ENCODE results near the gene CDC6. TPM values are rescaled to one million over a fixed set of nuclear protein-coding genes. Genes with fewer than 3 reads are reported as not detected.
A peak's percentile ranks its signal among the peaks of the same experiment; 100 is the strongest.

The CDC6 gene
- total RNA-seq, 6 experiments from 2014 or later: 0.42 to 9.1 (median 3.1) TPM

- Histone ChIP-seq H3K4me1 (peaks cover 0 to 73% (median 39%) of the 10 kb centered on the region in 4 donors), H3K36me3 (no peaks in the 10 kb centered on the region), H3K4me3 (peak overlapping the region; percentile 93 to 100 (median 100)), H3K27ac (peak overlapping the region; percentile 88 to 94 (median 89)), H3K27me3 (no peaks in the 10 kb centered on the region), H3K9me3 (no peaks in the 10 kb centered on the region)
- TF ChIP-seq CTCF (IDR thresholded peaks at IDR 0.05) (no peak), POLR2A (IDR thresholded peaks at IDR 0.05) (peak; percentile 80)
- DNase-seq (peak; percentile 96 to 97 (median 97)), ATAC-seq (peak; percentile 82 to 95 (median 90))
- WGBS (ENCODE audit: insufficient coverage, low coverage, low lambda C conversion rate, missing lambda C conversion rate): 0% methylated on average over 27 of the region's 70 CpGs
- intact Hi-C loops (cut with DNase I): no loop called here
Measured at GRCh38 chr17:40317880-40318829, 30.5 kb downstream of the CDC6 start.

- DNase-seq: peak; percentile 29 to 59 (median 53)
- Histone ChIP-seq H3K4me1 (peaks cover 0 to 66% (median 36%) of the 10 kb centered on the region in 4 donors), H3K27ac (peak overlapping the region; percentile 88 to 94 (median 89)), H3K36me3 (no peaks in the 10 kb centered on the region), H3K27me3 (no peaks in the 10 kb centered on the region), H3K4me3 (peak overlapping the region; percentile 93 to 100 (median 100)), H3K9me3 (no peaks in the 10 kb centered on the region)
- intact Hi-C loops (cut with DNase I): no loop called here
- TF ChIP-seq POLR2A (IDR thresholded peaks at IDR 0.05) (no peak), CTCF (IDR thresholded peaks at IDR 0.05) (no peak)
- ATAC-seq: no peak
- 4% methylated on average over 5 of the region's 13 CpGs for WGBS (ENCODE audit: insufficient coverage, low coverage, low lambda C conversion rate, missing lambda C conversion rate)
Measured at GRCh38 chr17:40318830-40319391, 31.2 kb downstream of the CDC6 start.

GRCh38 chr17:40319651-40320540 lies 32.2 kb downstream of the CDC6 start:
- Histone ChIP-seq H3K36me3 (no peaks in the 10 kb centered on the region), H3K27ac (peak overlapping the region in 1 of 3 donors; percentile 25), H3K4me3 (peak overlapping the region; percentile 4 to 100 (median 93)), H3K4me1 (peaks cover 0 to 67% (median 36%) of the 10 kb centered on the region in 4 donors), H3K27me3 (no peaks in the 10 kb centered on the region), H3K9me3 (no peaks in the 10 kb centered on the region)
- intact Hi-C loops (cut with DNase I): no loop called here
- TF ChIP-seq CTCF (IDR thresholded peaks at IDR 0.05) (no peak), POLR2A (IDR thresholded peaks at IDR 0.05) (no peak)
- ATAC-seq (no peak), DNase-seq (peak in 2 of 3 donors; percentile 69 to 75)
- 32% methylated on average over 6 of the region's 11 CpGs for WGBS (ENCODE audit: insufficient coverage, low coverage, low lambda C conversion rate, missing lambda C conversion rate)

All from right lobe of liver (tissue), 6 donors.